Measurements from ENCODE around the gene CCDC183. TPM values are rescaled to one million over a fixed set of nuclear protein-coding genes. Genes with fewer than 3 reads are reported as not detected.

Gene CCDC183
- total RNA-seq (2021), result 3.6 and 5.3 TPM in 2 replicates
- percentile 43 among the genes with signal in this experiment for Bru-seq, nascent RNA
- percentile 69 among the genes with signal in this experiment for BruChase-seq, experiment 1, labeled RNA remaining after a 2-hour chase
- percentile 55 among the genes with signal in this experiment for BruChase-seq, experiment 2, labeled RNA remaining after a 6-hour chase
- long read RNA-seq, partial matches to known transcripts, result 6 of 11 reads
- long read RNA-seq, other reads (novel, unspliced or antisense), result 5 of 11 reads

DNA sequence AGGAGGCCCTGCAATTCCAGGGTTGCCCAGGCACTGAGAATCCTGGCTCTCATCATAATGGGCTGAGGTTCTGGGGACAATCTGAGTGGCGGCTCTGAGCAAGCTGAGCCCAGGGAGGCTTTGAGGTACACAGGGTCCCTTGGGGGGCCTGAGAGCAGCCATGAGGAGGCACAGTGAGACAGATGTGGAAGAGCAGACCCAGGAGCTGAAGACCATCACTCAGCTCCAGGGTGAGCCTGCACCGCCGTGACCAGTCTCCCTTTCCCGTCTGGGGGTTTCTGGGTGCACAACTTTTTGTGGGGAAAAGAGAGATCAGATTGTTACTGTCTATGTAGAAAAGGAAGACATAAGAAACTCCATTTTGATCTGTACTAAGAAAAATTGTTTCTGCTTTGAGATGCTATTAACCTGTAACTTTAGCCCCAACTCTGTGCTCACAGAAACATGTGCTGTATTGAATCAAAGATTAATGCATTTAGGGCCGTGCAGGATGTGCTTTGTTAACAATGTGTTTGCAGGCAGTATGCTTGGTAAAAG is at the start of gene CCDC183:
Gene CCDC183 (plus strand): TSS at position 101 of the 537 bp plus-strand sequence. CDS start 60 bp downstream, at position 161.
- no peak within 1 kb of the TSS for H3K27ac ChIP-seq
- TF ChIP-seq EZH2 (IDR thresholded peaks at IDR 0.05; ENCODE audit: low read depth), result no peak
- TF ChIP-seq, protein P1, sequence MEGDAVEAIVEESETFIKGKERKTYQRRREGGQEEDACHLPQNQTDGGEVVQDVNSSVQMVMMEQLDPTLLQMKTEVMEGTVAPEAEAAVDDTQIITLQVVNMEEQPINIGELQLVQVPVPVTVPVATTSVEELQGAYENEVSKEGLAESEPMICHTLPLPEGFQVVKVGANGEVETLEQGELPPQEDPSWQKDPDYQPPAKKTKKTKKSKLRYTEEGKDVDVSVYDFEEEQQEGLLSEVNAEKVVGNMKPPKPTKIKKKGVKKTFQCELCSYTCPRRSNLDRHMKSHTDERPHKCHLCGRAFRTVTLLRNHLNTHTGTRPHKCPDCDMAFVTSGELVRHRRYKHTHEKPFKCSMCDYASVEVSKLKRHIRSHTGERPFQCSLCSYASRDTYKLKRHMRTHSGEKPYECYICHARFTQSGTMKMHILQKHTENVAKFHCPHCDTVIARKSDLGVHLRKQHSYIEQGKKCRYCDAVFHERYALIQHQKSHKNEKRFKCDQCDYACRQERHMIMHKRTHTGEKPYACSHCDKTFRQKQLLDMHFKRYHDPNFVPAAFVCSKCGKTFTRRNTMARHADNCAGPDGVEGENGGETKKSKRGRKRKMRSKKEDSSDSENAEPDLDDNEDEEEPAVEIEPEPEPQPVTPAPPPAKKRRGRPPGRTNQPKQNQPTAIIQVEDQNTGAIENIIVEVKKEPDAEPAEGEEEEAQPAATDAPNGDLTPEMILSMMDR (conservative IDR thresholded peaks at IDR 0.05), result no peak
- peaks cover 17% of the 10 kb centered on the region for H3F3A ChIP-seq (ENCODE audit: insufficient read depth, low read depth)
- no peak within 1 kb of the TSS for H2AFZ ChIP-seq
- no peak within 1 kb of the TSS for H3K4me2 ChIP-seq
- H3K9me3 ChIP-seq (ENCODE audit: insufficient read depth, low read depth), result no peaks in the 10 kb centered on the region
- H4K20me1 ChIP-seq (ENCODE audit: insufficient read depth), result peaks cover 14% of the 10 kb centered on the region
- H3K79me2 ChIP-seq (ENCODE audit: low read depth), result peaks cover 8% of the 10 kb centered on the region
- no peaks in the 10 kb centered on the region for H3K27me3 ChIP-seq (ENCODE audit: insufficient read depth, low read depth)
- no TSS peak for BruUV-seq (replicated peaks)
- H3K9me2 ChIP-seq (ENCODE audit: insufficient read depth), result no peaks in the 10 kb centered on the region
- intact Hi-C loops (cut with micrococcal nuclease; ENCODE audit: unreplicated experiment), result loop anchor here (10.0 kb wide), 1 partner anchor 312 kb away; the partner anchor contains the start of gene SEC16A
- H3K36me3 ChIP-seq (ENCODE audit: low read depth), result no peaks in the 10 kb centered on the region
- no peak within 1 kb of the TSS for H3K4me3 ChIP-seq
- peaks cover 23% of the 10 kb centered on the region for H3K4me1 ChIP-seq (replicated peaks; ENCODE audit: insufficient read depth)
- DNase-seq, result no peak
- CTCF ChIA-PET, result no interaction called here
- POLR2A ChIA-PET (ENCODE audit: unreplicated experiment), result no interaction called here

DNA sequence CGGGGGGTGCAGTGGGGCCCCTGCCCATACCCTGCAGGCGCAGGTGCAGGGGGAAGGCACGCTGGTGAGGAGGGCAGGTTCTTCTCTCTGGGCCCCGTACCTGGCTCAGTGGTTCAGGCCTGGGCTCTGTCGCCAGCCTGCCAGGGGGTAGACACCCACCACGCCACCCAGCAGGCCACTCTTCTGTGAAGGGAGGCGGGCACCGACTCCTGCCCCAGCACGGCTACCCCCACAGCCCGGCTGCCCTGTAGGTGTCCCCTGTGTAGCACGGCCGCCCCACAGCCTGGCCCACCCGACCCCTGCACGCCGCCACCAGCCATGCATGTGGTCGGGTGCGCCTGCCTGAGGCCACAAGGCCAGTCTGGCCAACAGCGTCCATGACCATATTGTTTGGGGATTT is 49.5 kb upstream of the CCDC183 start:
- DNase-seq, result no peak
- Histone ChIP-seq H4K20me1 (ENCODE audit: insufficient read depth) (no peaks in the 10 kb centered on the region), H3K4me3 (no peak overlapping the region), H3K4me1 (replicated peaks; ENCODE audit: insufficient read depth) (no peaks in the 10 kb centered on the region), H3K79me2 (ENCODE audit: low read depth) (no peaks in the 10 kb centered on the region), H3F3A (ENCODE audit: insufficient read depth, low read depth) (no peaks in the 10 kb centered on the region), H3K27me3 (ENCODE audit: insufficient read depth, low read depth) (peaks cover 75% of the 10 kb centered on the region), H3K27ac (no peak overlapping the region), H3K4me2 (no peak overlapping the region), H3K36me3 (ENCODE audit: low read depth) (no peaks in the 10 kb centered on the region), H3K9me2 (ENCODE audit: insufficient read depth) (no peaks in the 10 kb centered on the region), H2AFZ (no peak overlapping the region), H3K9me3 (ENCODE audit: insufficient read depth, low read depth) (peaks cover 1% of the 10 kb centered on the region; the same call in 1 of the 2 replicates)
- no TSS peak for BruUV-seq (replicated peaks)
- no peak for TF ChIP-seq EZH2 (IDR thresholded peaks at IDR 0.05; ENCODE audit: low read depth)
- TF ChIP-seq, protein P1 (conservative IDR thresholded peaks at IDR 0.05), result no peak
- POLR2A ChIA-PET (ENCODE audit: unreplicated experiment), result no interaction called here
- intact Hi-C loops (cut with micrococcal nuclease; ENCODE audit: unreplicated experiment), result no loop called here
- CTCF ChIA-PET, result no interaction called here

DNA sequence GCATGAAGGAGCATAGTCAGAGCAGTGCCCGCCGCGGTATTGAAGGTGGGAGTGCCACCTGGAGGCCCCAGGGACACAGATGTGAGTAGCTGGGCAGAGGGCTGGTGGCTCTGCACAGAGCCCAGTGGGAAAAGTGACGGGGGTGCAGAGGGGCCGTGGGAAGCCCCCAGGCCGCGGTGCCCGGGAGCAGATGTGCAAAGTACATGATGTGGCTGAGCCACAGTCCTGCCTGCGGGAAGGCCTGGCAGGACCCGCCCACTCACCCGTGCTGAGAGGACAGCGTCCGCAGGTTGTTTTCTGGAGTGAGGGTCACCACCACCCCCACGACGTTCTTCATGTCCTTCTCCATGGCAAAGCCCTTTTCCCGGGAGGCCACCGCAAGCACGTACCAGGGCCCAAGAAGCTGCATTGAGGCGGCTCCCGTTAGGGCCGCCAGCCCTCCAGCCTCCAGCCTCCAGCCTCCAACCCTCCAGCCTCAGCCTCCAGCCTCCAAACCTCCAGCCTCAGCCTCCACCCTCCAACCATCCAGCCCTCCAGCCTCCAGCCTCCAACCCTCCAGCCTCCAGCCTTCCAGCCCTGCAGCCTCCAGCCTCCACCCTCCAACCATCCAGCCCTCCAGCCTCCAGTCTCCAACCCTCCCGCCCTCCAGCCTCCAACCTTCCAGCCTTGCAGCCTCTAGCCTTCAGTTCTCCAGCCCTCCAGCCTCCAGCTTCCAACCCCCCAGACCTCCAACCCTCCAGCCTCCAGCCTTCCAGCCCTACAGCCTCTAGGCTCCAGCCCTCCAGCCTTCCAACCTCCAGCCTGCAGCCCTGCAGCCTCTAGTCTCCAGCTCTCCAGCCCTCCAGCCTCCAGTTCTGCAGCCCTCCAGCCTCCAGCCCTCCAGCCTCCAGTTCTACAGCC is 48.7 kb upstream of the CCDC183 start:
- DNase-seq, result no peak
- Histone ChIP-seq H3K27ac (no peak overlapping the region), H3K4me3 (no peak overlapping the region), H3K9me3 (ENCODE audit: insufficient read depth, low read depth) (peaks cover 8% of the 10 kb centered on the region; the same call in 1 of the 2 replicates), H3K36me3 (ENCODE audit: low read depth) (no peaks in the 10 kb centered on the region), H2AFZ (no peak overlapping the region), H3K4me1 (replicated peaks; ENCODE audit: insufficient read depth) (no peaks in the 10 kb centered on the region), H3K4me2 (no peak overlapping the region), H3K27me3 (ENCODE audit: insufficient read depth, low read depth) (peaks cover 75% of the 10 kb centered on the region), H4K20me1 (ENCODE audit: insufficient read depth) (no peaks in the 10 kb centered on the region), H3K9me2 (ENCODE audit: insufficient read depth) (no peaks in the 10 kb centered on the region), H3F3A (ENCODE audit: insufficient read depth, low read depth) (no peaks in the 10 kb centered on the region), H3K79me2 (ENCODE audit: low read depth) (no peaks in the 10 kb centered on the region)
- intact Hi-C loops (cut with micrococcal nuclease; ENCODE audit: unreplicated experiment), result no loop called here
- POLR2A ChIA-PET (ENCODE audit: unreplicated experiment), result no interaction called here
- TF ChIP-seq, protein P1 (conservative IDR thresholded peaks at IDR 0.05), result no peak
- no peak for TF ChIP-seq EZH2 (IDR thresholded peaks at IDR 0.05; ENCODE audit: low read depth)
- CTCF ChIA-PET, result no interaction called here
- no TSS peak for BruUV-seq (replicated peaks)
